ENCODE data around the gene FSTL4. TPM values are rescaled to one million over a fixed set of nuclear protein-coding genes. Genes with fewer than 3 reads are reported as not detected.

Gene FSTL4
- polyA plus RNA-seq, 3 donors, result 0.42 to 1.2 (median 0.94) TPM

DNA sequence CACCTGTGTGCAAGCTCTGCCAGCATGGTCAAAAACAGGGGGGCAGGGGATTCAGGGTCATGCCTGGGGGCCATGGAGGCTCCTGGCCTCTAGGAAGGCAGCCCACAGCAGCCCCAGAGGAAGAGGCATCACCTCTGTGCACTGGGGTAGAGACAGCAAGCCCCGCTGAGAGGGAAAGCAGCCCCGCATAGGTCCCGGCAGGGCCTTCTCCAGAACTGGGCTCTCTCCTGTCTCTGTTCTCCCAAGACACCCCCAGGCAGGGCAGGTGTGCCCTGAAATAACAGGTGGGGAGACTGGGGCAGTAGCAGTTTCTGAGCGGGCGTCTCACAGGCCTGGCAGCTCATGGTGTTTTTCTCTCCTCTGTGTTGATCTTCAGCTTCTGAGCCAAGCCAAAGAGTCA lies 281.4 kb downstream of the FSTL4 start:
- DNase-seq (ENCODE audit: extremely low read depth in 1 of 11, low read depth in 9 of 11, low spot score in 4 of 11), result no peak

DNA sequence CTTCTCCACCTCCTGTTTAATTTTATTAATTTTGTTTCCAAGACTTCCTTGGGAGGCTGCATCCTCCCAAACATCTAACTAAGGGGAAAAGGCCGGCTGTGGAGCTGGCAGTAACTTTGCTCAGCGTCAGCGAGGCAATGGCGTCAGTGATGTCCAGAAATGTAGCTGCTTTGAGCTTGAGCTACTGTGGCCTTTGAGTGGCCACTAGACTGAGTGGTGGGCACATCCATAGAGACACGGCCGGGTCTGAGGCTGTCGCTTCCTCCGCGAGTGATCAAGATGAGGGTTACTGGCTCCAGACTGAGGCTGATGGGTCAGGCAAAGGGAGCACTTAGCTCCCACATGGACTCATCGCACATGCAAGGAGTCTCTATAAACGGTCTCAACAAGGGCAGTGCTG lies 283.5 kb downstream of the FSTL4 start:
- DNase-seq (ENCODE audit: extremely low read depth in 1 of 11, low read depth in 9 of 11, low spot score in 4 of 11), result no peak

DNA sequence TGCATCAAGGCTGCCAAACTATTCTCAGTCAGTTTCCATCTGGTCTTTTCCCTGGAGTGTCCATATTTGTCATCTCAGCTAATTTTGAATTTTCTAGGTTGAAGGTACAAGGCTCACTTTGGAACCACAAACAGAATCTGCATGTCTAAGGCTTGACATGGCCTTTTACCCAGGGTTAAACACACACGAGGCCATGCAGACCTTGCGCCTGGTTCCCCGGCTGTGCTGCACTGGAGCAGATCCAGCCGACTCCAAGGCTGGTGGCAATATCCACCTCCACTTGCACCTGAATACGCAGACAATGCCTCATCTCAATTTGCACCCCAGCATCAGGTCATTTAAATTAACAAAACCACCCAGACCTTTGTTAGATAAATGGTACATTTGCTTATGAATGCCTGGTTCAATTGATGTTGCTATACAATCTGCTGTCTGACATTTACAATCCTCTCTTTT lies 284.4 kb downstream of the FSTL4 start:
- DNase-seq (ENCODE audit: extremely low read depth in 1 of 11, low read depth in 9 of 11, low spot score in 4 of 11), result no peak

DNA sequence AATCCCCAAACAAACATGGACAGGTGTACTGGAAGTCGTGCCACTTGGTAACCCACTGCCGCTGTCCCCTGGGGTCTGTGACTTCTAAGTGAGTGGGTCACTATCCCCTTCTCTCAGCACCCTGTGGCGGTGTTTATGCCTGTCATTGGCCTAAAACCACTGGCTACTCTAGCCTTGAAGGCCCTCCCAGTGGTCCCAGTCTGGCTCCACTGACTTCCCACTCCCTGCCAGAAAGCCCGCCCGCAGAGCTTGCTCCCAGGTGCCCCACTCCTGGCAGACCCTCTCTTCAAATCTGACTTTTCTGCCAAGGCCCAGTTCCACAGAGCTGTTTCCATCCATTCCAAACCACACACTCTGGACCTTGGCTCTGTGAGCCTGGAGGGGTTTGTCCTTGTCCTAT lies 286.0 kb downstream of the FSTL4 start:
- no peak for DNase-seq (ENCODE audit: extremely low read depth in 1 of 11, low read depth in 9 of 11, low spot score in 4 of 11)

DNA sequence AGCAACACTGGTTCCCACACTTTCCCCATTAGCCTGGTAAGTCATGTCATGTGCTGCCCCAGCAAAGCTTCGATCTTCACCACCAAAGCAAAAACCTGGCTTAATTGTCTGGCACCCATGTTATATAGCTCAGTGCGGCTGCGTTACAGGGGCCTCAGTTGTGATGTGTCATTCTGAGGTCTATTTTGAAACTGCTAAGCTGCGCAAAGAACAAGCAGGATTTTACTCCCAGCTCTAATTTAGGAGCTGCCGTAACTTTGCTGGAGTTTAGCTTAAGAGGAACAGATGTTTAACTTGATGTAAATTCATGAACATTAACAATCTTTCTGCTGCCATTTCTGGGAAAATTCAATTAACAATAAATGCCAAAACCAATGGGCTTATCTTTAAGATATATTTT lies 286.5 kb downstream of the FSTL4 start:
- DNase-seq (ENCODE audit: extremely low read depth in 1 of 11, low read depth in 9 of 11, low spot score in 4 of 11), result no peak

DNA sequence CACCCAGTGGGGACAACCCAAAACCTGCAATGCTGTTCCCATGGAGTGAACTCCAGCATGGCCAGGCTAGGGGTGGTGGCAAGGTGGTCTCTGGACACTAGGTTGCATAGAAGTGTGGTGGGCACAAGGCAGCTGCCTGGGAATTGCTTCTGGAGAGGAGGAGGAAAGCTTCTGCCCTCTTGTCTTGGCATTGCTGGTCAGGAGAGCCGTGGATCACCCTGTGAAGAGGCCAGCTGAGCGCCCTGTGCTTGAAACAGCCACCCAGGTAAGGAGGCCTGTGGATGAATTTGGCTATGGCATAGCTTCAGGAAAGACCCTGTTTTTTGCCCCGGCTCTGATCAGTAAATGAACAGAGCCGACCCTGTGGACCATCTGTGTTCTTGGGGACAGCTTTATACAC lies 287.4 kb downstream of the FSTL4 start:
- DNase-seq (ENCODE audit: extremely low read depth in 1 of 11, low read depth in 9 of 11, low spot score in 4 of 11), result no peak

DNA sequence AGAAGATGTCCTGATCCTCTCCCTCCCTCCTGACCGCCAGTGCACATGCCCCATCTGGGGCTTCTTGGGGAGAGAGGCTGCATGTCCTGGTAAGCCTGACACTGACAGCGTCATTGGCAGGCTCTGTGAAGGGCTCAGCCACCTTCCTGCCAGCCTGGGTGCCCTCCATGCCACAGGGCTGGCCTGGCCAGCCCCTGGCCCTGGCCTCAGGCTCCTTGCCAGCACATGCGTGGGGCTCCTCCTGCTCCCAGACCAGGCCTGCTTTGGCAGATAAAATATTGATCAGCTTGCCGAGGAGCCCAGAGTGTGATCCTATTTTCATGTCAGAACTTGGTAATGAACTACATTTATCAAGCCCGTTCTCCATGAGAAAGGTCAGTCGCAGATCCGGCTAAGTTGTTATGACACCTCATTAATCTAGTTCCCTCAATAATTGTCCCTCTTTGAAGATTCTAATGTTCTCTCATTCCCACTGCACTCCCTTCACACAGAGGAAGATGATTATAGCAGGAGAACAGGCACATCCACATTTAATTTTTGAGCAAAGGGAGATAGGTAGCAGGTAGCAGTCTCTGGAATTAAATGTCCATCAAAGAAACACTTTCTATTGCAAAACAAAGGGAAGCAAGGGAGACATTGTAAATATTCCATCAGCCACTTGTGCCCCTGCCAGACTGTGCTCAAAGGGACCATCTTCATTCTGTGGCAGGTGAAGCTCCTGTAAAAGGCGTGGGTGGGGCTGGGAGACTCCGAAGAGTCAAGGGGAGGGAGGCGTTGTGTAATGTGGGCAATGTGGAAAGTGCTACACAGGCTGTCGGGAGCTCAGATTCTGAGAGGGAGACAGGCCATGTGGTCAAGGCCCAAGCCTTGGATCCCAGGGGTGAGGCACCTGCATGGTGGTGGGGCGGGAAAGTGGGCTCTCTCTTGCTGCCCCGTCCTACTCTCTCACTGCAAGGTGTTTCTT lies 288.6 kb downstream of the FSTL4 start:
- DNase-seq (ENCODE audit: extremely low read depth in 1 of 11, low read depth in 9 of 11, low spot score in 4 of 11), result no peak

DNA sequence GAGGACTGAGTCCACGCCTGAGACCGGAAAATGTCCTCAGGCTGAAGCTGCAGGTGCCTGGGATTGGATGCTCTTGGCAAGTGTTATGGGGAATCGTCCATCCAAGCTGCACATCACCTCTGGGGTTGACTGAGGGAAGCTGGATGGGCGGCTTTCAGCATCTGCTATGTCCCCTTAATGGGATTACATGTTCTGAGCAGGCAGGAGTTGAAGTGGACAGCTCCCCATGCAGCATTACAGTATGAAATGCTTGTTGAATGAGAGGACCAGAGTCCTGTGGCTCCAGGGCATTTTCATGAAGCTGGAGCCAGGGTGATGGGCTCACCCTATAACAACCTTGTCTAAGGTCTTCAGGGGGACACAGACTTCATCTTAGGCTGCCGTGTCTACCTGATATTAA lies 289.6 kb downstream of the FSTL4 start:
- DNase-seq (ENCODE audit: extremely low read depth in 1 of 11, low read depth in 9 of 11, low spot score in 4 of 11), result no peak

DNA sequence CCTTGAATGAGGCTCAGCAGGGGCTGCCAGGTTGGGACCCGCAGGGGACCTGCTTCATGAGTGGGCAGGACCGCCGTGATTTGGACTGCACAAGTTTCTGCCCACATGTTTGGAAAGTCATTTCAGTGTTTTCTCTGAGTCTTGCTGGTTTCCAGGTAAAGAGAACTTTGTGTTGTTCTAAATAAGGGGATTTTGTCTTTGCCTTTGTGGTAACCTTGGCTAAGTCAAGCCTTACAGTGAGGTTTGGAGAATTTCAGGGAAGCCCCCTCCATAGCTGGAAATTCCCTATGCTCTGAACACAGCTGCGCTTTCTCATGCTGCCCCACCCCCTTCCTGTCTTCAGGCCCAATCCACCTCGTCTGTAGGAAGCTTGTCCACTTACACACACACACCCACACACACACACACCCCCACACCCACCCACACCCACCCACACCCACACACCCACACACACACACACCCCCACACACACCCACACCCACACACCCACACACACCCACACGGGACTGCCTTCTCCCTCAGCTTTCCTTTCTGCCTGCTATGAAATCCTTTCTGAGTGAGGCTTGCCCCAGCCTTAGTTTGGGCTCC lies 290.4 kb downstream of the FSTL4 start:
- DNase-seq (ENCODE audit: extremely low read depth in 1 of 11, low read depth in 9 of 11, low spot score in 4 of 11), result no peak

DNA sequence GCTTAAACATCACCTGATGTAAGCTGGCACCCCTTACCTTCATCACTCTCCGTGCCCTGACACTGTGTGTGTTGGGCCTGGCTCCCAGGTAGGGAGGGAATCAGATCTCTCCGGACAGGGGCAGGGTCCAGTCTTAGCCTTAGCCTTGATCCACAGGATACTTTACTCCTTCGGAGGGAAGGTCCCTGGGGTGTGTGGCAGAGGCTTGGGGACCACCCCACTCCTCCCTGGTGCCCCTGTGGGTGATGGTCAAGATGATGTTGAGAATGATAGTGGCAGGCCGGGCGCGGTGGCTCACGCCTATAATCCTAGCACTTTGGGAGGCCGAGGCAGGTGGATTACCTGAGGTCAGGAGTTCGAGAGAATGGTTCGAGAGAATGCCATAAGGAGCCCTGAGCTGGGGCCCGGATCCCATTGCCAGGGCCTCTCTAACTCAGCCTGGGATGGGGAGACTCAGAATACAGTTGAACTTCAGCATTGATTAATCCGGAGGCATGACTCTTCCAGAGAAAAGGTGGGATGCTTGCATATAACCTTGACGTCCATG lies 291.0 kb downstream of the FSTL4 start:
- no peak for DNase-seq (ENCODE audit: extremely low read depth in 1 of 11, low read depth in 9 of 11, low spot score in 4 of 11)

DNA sequence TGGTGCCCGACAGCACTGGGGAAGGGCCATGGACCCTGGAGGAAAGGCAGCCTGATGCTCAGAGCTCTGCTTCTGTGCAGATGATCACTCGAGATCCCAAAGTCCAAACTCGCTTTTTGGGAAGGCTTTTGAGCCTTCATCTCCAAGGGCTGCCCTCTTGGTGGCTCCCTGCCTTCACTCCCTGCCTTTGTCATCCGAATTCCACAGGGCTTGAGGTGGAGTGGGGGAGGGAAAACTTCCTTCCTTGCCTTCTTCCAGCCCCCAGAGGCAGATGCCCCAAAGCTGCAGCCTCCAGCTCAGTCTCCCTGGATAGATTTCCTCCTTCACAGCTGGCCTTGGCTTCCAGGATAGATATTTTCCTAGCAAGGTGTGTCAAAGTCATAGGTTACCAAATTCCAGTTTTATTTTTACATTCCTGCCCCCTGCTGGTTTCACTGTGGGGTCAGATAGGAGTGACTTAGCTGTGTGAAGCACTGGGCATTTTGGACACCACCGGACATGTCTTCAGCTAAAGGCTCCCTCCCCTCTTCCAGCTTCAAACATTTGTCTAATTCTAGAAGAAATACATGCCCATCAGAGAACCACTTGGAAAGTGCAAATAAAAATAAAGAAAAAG lies 292.3 kb downstream of the FSTL4 start:
- DNase-seq (ENCODE audit: extremely low read depth in 1 of 11, low read depth in 9 of 11, low spot score in 4 of 11), result no peak

DNA sequence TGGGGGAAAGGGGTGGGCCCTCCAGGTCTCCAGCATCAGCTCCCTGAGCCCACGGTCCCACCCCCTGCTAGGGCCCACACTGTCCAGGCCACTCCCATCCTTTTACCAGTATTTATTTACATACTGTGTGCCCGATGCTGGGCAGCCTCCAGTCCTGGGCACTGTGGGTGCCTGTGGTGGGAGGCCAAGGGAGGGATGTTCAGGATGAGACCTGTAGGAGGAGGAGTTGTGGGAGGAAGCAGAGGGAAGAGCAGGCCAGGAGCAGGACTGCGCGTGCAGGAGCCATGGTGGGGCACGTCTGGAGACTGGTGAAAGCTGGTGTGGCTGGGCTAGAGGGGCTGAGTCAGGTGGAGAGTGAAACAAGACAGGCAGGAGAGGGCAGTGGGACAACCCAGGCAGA lies 293.1 kb downstream of the FSTL4 start:
- DNase-seq (ENCODE audit: extremely low read depth in 1 of 11, low read depth in 9 of 11, low spot score in 4 of 11), result no peak

DNA sequence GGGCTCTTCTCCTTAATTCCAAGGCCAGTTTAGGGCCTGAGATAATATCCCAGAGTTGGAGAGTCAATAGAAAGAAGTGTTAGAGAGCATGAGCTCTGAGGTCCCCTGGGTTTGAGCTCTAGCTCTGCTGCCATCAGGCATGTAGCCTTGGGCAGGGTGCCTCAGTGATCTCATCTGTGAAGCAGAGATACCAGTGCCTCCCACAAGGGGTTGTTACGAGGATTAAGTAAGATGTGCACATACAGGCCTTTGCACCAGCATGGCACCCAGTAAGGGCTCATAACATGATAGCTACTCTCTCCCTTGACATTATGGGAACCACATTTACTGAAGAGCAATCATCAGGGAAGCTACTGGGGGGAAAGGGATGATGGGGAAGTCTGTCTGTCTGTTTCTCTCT lies 294.8 kb downstream of the FSTL4 start:
- no peak for DNase-seq (ENCODE audit: extremely low read depth in 1 of 11, low read depth in 9 of 11, low spot score in 4 of 11)

DNA sequence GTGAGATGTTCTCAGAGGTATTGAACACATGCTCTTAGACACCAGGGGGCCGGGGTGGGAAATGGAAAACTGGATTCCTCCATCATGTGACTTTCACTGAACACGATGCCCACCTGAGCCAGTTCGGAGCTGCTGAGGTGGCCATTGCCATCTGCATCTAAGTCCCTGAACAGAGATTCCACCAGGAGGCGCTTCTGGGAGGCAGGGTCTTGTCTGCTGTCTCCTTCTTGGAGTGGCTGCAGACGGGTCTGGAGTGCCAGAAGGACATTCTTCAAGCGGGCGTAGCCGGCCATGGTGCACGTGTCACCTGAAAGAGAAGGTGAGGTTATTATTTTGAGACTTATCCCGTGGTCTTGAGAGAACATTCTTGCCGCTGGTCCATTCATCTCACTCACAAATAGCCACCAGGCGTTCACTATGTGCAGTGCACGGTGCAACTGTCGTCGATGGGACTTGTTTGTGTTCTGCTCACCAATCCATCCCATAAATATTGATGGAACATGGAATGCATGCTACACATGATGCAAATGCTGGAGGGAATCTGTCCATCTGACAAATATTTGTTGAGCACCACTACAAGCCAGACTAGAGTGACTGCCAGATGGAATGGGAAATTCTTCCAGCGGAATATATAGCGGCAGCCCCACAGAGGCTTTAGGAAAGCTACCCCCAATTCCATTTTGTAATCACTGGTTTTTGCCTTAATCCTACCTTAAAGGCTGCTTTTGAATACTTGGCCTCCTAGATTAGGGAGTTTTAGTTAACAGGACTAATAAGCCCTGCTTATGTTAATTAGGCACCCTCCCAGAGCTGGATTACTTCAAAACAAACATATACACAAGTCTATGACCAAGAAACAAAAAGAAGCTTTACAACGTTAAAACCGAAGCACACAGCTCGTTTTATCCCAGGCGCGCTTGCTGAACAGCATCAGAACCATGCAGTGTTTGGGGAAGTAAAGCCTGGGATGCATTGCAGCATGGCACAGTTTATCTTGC lies 295.7 kb downstream of the FSTL4 start:
- no peak for DNase-seq (ENCODE audit: extremely low read depth in 1 of 11, low read depth in 9 of 11, low spot score in 4 of 11)

DNA sequence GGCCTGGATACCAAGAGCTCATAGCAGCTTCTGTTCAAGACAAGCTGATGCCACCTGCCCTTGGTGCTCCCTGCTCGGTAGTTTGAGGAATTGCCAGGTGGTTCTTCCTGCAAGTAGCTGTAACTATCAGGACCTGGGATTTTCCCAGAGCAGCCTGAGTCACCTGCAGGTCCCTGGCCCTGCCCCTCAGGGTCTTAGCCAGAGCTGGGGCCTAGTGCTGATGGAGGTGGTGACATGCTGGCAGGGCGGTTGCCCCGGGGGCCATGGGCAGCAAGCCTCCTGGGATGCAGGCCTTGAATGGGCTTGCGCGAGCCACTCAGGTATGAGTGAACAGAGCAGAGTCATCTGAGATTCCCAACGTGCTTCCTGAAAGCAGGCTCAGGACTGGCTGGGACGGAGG lies 298.3 kb downstream of the FSTL4 start:
- DNase-seq (ENCODE audit: extremely low read depth in 1 of 11, low read depth in 9 of 11, low spot score in 4 of 11), result no peak

DNA sequence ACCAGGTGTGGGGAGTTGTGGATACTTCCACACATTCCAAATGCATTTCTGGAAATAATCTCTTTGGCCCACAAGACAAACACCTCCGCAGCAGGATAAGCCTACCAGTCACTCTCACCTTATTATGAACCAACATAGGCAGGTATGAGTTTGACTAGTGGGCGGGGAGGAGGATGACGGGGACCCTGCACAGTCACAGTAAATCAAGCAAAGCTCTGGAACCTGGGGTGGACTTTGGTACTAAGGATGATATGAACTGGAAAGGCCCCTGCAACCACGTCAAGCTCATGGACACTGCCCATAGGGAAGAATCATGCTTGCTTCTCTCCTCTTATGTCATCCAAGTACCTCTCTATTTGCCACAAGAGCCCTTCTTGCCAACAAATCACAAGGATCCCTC lies 301.2 kb downstream of the FSTL4 start:
- DNase-seq (ENCODE audit: extremely low read depth in 1 of 11, low read depth in 9 of 11, low spot score in 4 of 11), result no peak

DNA sequence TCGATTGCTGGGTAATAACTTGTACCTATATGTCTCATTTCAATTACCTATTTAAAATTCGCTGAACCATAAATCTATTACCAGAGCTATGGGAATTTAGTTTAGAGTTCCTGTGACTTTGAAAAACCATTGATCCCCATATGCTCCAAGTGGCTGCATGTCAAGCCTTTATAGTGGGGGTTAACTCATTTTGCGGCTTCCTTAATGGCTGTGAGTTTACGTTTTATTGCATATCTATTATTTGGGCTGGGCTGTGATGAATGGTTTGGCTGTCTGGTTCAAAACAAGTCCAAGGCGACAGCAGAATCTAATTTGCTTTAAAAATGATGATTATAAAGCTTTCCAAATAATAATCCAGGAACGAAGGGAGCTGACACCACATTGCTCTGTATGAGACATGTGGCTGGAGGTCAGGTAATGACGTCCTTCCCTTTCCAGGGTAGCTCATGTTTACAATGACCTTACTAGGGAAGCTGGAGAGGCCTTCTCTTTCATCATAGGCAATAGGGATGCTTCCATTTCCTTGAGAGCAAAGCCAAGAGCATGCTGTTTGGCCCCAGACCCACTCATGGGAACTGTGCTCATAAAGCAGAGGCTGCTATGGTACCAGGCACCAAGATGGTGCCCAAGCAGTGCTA lies 302.2 kb downstream of the FSTL4 start:
- DNase-seq (ENCODE audit: extremely low read depth in 1 of 11, low read depth in 9 of 11, low spot score in 4 of 11), result no peak

DNA sequence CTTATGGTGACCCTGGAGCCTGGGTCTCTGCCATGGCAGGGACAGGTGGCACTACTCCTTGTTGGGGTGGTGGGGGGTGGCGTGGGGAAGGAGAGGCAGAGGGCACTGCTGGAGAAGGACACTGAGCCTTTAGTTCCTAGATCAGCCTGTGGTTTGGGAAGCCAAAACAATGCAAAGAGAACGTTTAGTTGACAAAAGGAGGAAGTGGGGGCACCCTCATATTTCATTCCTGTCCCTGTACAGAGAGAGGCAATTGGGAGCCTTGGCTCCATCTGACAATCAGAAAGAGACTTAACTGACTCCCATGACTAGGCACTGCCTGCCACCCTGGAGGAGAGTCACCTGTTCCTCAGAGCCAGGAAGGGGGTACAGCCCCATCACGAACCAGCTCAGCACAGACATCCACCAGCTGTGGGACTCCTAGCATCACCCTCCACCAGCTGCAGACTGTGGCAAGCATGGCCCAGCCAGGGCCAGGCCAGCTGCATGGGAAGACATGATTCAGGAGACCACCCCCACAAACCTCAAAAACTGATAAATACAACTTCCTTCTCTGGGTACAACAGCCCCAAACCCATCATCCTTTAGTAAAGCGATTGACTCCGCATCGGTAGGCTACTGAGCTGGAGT lies 303.1 kb downstream of the FSTL4 start:
- no peak for DNase-seq (ENCODE audit: extremely low read depth in 1 of 11, low read depth in 9 of 11, low spot score in 4 of 11)

Measured in renal cortex interstitium (tissue), 11 donors.